NCI-H748 (cell line): ENCODE data around the gene VPS45.
"Not testable (repeated sequence)": the region's sequence is repeated elsewhere in the genome, so short reads cannot be mapped to it uniquely, and the experiment has no call there.

Experiments
- DNase-seq: peaks from one replicate; lab custom pipeline; 2025; ENCODE audit not compliant: unreplicated experiment; lab: John Stamatoyannopoulos, UW

VPS45 gene

GRCh38 chr1:150067184-150068108 is at the start of gene VPS45:
Gene VPS45, plus strand, starts transcription at chr1:150067776. Its CDS starts 82 bp downstream, at chr1:150067858.
- DNase-seq, result peak; percentile 95

DNA sequence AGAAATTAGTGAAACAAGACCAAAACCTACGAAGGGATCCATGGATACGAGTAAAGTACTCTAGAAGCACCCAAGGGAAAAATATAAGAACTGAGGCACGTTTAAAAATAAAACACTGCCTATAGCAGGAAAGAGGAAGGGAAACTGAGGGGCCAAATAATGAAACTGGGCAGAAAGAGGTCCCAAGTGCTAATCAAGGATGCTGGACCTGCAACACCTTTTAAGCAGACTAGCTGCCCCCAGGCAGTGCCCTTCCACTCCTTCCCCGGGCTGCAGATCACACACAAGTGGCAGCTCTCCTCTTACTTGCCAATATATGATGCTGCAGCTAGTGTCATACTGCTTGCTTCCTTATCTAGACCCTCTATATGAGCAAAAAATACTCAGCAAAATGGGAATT is 49.4 kb upstream of the VPS45 start:
- no peak for DNase-seq

- no peak for DNase-seq
These were observed 46.9 kb upstream of the VPS45 start for GRCh38 chr1:150020711-150021110.

DNA sequence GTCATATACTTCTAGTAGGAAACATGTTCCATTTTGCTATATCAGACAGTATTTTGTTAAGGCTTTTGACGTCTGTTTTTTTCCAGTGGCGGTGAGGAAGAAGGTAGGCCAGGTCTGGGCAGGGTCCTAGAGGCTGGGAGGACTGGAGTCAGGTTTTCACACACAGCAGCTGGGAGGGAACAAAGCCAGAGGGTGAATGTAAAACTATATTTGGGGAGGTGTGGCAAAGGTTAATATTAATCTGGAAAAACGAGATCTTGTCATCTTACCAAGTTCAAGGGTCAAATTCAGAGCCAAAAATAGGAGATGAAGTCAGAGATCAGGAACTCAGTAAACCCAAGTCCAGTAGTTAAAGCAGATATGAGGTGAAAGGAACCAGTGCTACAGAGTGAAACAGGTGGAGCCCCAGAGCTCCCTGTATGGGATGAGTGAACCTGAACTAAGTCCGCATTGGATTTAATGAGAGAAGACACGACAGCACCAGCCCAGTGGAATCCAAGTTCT is 46.3 kb upstream of the VPS45 start:
- DNase-seq, result no peak

- DNase-seq, result peak; percentile 49
These were observed 45.2 kb upstream of the VPS45 start for GRCh38 chr1:150022357-150022756.

DNA sequence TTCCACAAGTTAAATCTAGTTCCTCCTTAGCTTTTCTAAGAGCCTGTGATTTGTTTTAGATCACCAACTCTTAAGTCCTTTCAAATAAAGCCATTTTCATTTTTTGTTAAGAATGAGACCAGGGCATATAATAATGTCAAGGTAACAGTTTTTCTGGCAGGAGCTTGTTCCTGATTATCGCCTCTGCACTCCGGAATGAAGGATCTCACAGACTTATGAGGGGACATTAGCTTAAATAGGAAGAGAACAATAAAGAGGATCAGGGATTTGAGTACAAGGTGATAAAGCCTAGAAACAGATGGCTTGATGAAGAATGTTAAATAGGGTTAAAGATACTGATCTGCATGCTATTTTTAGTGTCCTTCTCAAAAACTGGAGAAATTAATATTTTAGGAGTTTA is 43.4 kb upstream of the VPS45 start:
- no peak for DNase-seq

DNA sequence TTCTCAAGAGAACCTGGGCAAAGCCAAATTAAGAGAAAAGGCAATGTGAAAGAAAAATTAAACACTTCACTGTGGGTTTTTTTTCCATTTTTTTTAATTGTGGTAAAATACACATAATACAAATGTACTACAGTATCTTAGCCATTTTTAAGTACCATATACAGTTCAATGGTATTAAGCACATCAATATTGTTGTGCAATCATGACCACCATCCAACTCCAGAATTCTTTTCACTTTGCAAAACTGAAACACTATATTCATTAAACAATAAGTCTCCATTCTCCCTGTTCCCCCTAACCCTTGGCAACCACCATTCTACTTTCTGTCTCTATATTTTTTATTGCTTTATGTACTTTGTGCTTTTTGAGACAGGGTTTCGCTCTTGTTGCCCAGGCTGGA is 39.3 kb upstream of the VPS45 start:
- no peak for DNase-seq

DNA sequence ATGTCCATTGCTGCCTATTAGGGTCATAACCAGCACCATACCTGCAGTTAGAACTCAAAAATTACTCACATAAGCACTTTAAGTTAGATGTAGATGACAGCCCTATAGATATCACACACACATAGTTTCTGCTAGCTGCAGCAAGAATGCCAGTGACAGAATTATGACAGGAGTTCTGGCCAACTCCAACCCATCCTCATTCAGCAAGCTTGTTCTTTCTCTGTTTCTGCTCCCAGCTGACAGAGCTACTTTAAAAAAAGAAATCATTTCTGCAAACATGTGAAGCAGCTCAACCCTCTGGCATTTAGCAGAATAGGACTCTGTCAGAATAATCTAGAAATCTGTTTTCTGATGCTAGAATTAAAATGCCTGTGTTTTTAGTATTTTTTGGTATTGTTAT is 33.2 kb upstream of the VPS45 start:
- no peak for DNase-seq

GRCh38 chr1:150049926-150050325 is 17.6 kb upstream of the VPS45 start:
- no peak for DNase-seq

DNA sequence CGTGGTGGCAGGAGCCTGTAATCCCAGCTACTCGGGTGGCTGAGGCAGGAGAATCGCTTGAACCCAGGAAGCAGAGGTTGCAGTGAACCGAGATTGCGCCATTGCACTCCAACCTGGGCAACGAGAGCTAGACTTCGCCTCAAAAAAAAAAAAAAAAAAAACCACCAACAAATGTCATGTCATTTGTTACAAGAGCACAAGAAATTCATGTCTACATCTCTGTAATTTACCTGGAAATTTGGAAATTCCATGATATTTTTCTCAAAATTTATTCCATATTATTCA is 16.5 kb upstream of the VPS45 start:
- DNase-seq, result no peak

- DNase-seq, result not testable (repeated sequence)
These were observed 15.6 kb upstream of the VPS45 start for GRCh38 chr1:150051905-150052412.

GRCh38 chr1:150053926-150054325 is 13.7 kb upstream of the VPS45 start:
- no peak for DNase-seq

DNA sequence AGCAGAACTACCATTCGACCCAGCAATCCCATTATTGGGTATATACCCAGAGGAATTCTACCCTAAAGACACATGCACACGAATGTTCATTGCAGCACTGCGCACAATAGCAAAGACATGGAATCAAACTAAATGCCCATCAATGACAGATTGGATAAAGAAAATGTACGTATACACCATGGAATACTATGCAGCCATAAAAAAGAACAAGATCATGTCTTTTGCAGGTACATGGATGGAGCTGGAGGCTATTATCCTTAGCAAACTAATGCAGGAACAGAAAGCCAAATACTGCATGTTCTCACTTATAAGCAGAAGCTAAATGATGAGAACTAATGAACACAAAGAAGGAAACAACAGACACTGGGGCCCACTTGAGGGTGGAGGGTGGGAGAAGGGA is 12.1 kb upstream of the VPS45 start:
- DNase-seq, result not testable (repeated sequence)

GRCh38 chr1:150056407-150056806 is 11.2 kb upstream of the VPS45 start:
- DNase-seq, result no peak

GRCh38 chr1:150060260-150060659 is 7.3 kb upstream of the VPS45 start:
- no peak for DNase-seq

DNA sequence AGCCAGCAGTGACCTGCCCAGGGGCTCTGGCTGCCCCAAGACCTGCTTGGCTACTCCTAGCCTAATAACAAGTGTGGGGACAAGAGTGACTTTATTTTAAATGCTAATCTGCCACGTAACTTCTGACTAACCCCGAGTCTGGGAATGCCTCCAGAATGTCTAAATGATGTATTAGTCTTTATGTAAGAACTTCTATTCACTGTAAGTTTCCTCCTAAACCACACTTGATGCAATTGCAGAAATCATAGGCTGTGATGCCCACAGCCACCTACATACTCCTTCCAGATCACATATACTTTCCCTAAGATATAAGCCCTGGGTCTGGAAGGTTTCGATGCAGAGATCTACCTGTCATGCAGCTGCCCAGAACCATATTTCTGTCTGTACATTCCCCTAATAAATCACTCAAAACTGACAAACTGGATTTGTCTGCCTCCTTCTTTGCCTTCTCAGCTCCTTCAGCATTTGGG is 5.9 kb upstream of the VPS45 start:
- no peak for DNase-seq

- DNase-seq, result no peak
These were observed 5.5 kb upstream of the VPS45 start for GRCh38 chr1:150062113-150062512.

DNA sequence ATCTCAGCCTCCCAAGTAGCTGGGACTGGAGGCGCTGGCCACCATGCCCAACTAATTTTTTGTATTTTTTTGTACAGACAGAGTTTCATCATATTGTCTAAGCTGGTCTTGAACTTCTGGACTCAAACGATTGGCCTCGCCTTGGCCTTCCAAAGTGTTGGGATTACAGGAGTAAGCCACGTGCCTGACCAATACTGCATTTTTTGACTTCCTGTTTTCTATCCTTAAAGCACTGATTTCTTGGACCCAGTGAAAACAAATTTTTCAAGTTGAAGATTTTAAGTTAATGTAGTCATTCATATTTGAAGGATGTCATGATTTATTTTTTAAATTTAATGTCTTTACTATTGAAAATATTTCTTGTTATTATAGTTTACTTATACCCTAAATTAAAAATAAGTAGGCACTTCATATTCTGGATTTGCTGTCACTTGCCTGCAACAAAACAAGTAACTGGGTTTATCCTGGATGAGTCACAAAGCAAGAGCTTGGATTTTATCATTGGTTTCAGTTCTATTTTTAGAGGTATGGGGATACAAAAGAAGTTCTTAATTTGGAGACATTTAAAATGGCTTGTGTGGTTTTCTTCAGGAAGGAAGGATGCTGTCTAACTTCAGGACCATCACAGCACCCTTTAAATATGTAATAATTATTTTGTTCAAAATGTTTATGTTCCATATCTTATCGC is 2.2 kb upstream of the VPS45 start:
- DNase-seq, result no peak

- no peak for DNase-seq
These were observed 1.2 kb upstream of the VPS45 start for GRCh38 chr1:150066328-150066727.

GRCh38 chr1:150066838-150067183 is 765 bp upstream of the VPS45 start:
- DNase-seq, result peak; percentile 92

- no peak for DNase-seq
These were observed 496 bp downstream of the VPS45 start for GRCh38 chr1:150068109-150068435.

DNA sequence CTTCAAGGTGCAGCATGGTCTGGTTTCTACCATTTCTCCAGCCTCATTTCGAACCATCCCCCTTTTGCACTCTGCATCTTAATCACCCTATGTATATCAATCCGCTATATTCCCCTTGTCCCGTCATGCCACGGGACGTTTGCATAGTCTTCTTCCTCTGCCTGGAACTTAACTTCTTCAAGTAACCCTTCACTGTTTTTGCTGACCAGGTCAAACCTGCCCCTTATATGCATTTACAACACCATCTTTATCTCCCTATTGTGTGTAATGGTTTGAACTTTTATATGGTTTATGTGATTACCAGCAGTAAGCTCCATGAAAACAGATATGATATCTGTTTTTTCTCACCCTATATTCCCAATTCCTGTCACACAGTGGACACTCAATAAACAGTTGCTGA is 2.3 kb downstream of the VPS45 start:
- DNase-seq, result no peak
